K562 (cell line): ENCODE measurements around the gene THG1L. TPM values are rescaled to one million over a fixed set of nuclear protein-coding genes. Genes with fewer than 3 reads are reported as not detected.

Experiments used
- CHAMP1 ChIP-seq: fragments of 450-650 bp; IDR thresholded peaks from 2 replicates; pipeline ENCODE4 v1.6.1; 2016; ENCODE audit warnings: mild to moderate bottlenecking
- CHD4 ChIP-seq: fragments of 200-600 bp; sonication (generic); IDR thresholded peaks from 3 replicates; pipeline ENCODE4 v1.6.1; 2012; ENCODE audit warnings: low read depth, mild to moderate bottlenecking, mixed read lengths, low read length, inconsistent platforms; ENCODE audit not compliant: insufficient read depth, insufficient replicate concordance, poor library complexity, severe bottlenecking
- HEY1 ChIP-seq: fragments of 250-450 bp; sonication (Bioruptor Pico); IDR thresholded peaks from 2 replicates; pipeline ENCODE4 v1.5.0; 2020; ENCODE audit warnings: mild to moderate bottlenecking, moderate library complexity, borderline replicate concordance
- IRF1 ChIP-seq: sonication (generic); formaldehyde crosslinking; IDR thresholded peaks from 2 replicates; pipeline ENCODE4 v1.8.0; 2022; ENCODE audit warnings: missing genetic modification reagents, mild to moderate bottlenecking, borderline replicate concordance
- MEF2D ChIP-seq: conservative IDR thresholded peaks from 2 replicates; pipeline ENCODE4 v1.6.1; 2016; ENCODE audit warnings: low read depth, missing genetic modification characterization, missing compliant biosample characterization
- NELFE ChIP-seq: IDR thresholded peaks from 2 replicates; pipeline ENCODE4 v1.6.1; 2011; ENCODE audit warnings: mild to moderate bottlenecking; ENCODE audit not compliant: insufficient read depth, insufficient read length
- NR3C1 ChIP-seq: sonication (generic); formaldehyde crosslinking; IDR thresholded peaks from 2 replicates; pipeline ENCODE4 v1.8.1; 2022; ENCODE audit warnings: missing genetic modification reagents
- PKNOX1 ChIP-seq: fragments of 450-650 bp; IDR thresholded peaks from 2 replicates; pipeline ENCODE4 v1.6.1; 2016
- POLR2B ChIP-seq: fragments of 450-650 bp; IDR thresholded peaks from 2 replicates; pipeline ENCODE4 v1.6.1; 2018; ENCODE audit warnings: low read depth; ENCODE audit not compliant: partially characterized antibody
- PREB ChIP-seq: sonication (generic); formaldehyde crosslinking; IDR thresholded peaks from 2 replicates; pipeline ENCODE4 v1.8.1; 2023; ENCODE audit warnings: mild to moderate bottlenecking, missing genetic modification reagents
- PTTG1 ChIP-seq: fragments of 450-650 bp; IDR thresholded peaks from 2 replicates; pipeline ENCODE4 v1.6.1; 2016; ENCODE audit warnings: low read depth, mild to moderate bottlenecking, missing genetic modification characterization, missing compliant biosample characterization
- RBM22 ChIP-seq: fragments of 200-400 bp; formaldehyde crosslinking; IDR thresholded peaks from 2 replicates; pipeline ENCODE4 v1.6.1; 2018; ENCODE audit warnings: low read length, low read depth; ENCODE audit not compliant: poor library complexity, severe bottlenecking
- SNAPC5 ChIP-seq: fragments of 250-450 bp; sonication (Bioruptor Pico); IDR thresholded peaks from 2 replicates; pipeline ENCODE4 v1.8.0; 2021; ENCODE audit warnings: moderate library complexity, mild to moderate bottlenecking, inconsistent platforms
- STAT6 ChIP-seq: sonication (generic); formaldehyde crosslinking; IDR thresholded peaks from 2 replicates; pipeline ENCODE4 v1.8.1; 2023; ENCODE audit warnings: mild to moderate bottlenecking, missing genetic modification reagents
- SUPT5H ChIP-seq: fragments of 450-650 bp; IDR thresholded peaks from 2 replicates; pipeline ENCODE4 v1.6.1; 2016
- XRCC5 ChIP-seq: fragments of 200-400 bp; formaldehyde crosslinking; IDR thresholded peaks from 2 replicates; pipeline ENCODE4 v1.6.1; 2017; ENCODE audit warnings: low read depth, mild to moderate bottlenecking, low read length
- YBX1 ChIP-seq: fragments of 450-650 bp; IDR thresholded peaks from 2 replicates; pipeline ENCODE4 v1.7.1; 2016; ENCODE audit warnings: mild to moderate bottlenecking
- YY1 ChIP-seq, 3 experiments: IDR thresholded peaks; 2 replicates each; pipeline ENCODE4 v1.6.1; 2011; ENCODE audit warnings: low read length in 2 of 3, mild to moderate bottlenecking in 2 of 3, moderate library complexity in 2 of 3, borderline replicate concordance in 1 of 3, control low read depth in 1 of 3, low read depth in 1 of 3; ENCODE audit not compliant: insufficient read depth in 3 of 3, insufficient replicate concordance in 2 of 3, control insufficient read depth in 1 of 3, insufficient read length in 1 of 3; ENCODE audit errors: extremely low read depth in 1 of 3
- ZNF354B ChIP-seq: fragments of 250-450 bp; sonication (Bioruptor Pico); IDR thresholded peaks from 2 replicates; pipeline ENCODE4 v1.4.0; 2020
- polyA plus RNA-seq, 8 experiments: library from polyadenylated mRNA; depleted of rRNA in 4 of 8; stranded (reverse) in 5 of 8; unstranded in 3 of 8; fragments of >200 nt; fragmentation: Nextera tagmentation in 2 of 8; fragmentation: Illumina TruSeq in 1 of 8; extraction: Ambion mirVana in 2 of 8; extraction: Trizol in 1 of 8; gene quantifications; 2 replicates each; pipeline versions ENCODE4 v1.2.1 to v1.2.3, GENCODE V29; 2011 to 2014; ENCODE audit warnings: inconsistent platforms in 1 of 8, missing spikeins in 1 of 8
- total RNA-seq, 7 experiments: library from RNA; depleted of rRNA in 6 of 7; stranded (reverse); fragments of >200 nt in 6 of 7; fragmentation: Illumina TruSeq in 2 of 7; extraction: Trizol in 2 of 7; gene quantifications; 2 replicates each; pipeline versions ENCODE4 v1.2.1 to v1.2.3, GENCODE V29; 2011 to 2021; ENCODE audit warnings: low replicate concordance in 1 of 7

THG1L gene
- total and polyA plus RNA-seq, 9 of the 15 experiments (the other 6 are each of a cell fraction or from before 2014, with no cell fraction given): 21.8 to 40.7 (median 28.0) TPM

GRCh38 chr5:157732596-157733262 lies 1.5 kb downstream of the THG1L start (continued):
- TF ChIP-seq RBM22 (no peak), POLR2B (no peak), YY1 (IDR thresholded peaks at IDR 0.05; ENCODE audit: borderline replicate concordance in 1 of 3, control insufficient read depth in 1 of 3, extremely low read depth in 1 of 3, insufficient read depth in 3 of 3, insufficient read length in 1 of 3, insufficient replicate concordance in 2 of 3, low read depth in 1 of 3, low read length in 2 of 3) (peak in 1 of 3 experiments; percentile 10), SNAPC5 (CRISPR knock-in tag) (no peak), STAT6 (CRISPR knock-in tag) (no peak), CHD4 (no peak), XRCC5 (no peak), MEF2D (tag) (no peak), CHAMP1 (no peak), NELFE (no peak), NR3C1 (CRISPR knock-in tag) (no peak), ZNF354B (CRISPR knock-in tag) (no peak), IRF1 (CRISPR knock-in tag) (no peak), PKNOX1 (peak; percentile 65), YBX1 (no peak), PTTG1 (no peak), HEY1 (CRISPR knock-in tag) (no peak), SUPT5H (no peak), PREB (CRISPR knock-in tag) (no peak)
